ENCODE measurements around the gene ORMDL1. TPM values are rescaled to one million over a fixed set of nuclear protein-coding genes. Genes with fewer than 3 reads are reported as not detected.
"Not testable (repeated sequence)": the region's sequence is repeated elsewhere in the genome, so short reads cannot be mapped to it uniquely, and the experiment has no call there.

Gene ORMDL1
- total and polyA plus RNA-seq, 2 donors (not counting 1 experiment from before 2014, with no cell fraction given) = 68.5 to 96.7 TPM

- peak overlapping the region; percentile 85 for H2AFZ ChIP-seq (ENCODE audit: low read length)
- peak overlapping the region; percentile 75 for H3K27ac ChIP-seq (ENCODE audit: insufficient read depth, low read length)
- H3K4me1 ChIP-seq (ENCODE audit: control insufficient read depth, extremely low read depth, insufficient read depth, low read length) = peaks cover 7% of the 10 kb centered on the region
Measured at GRCh38 chr2:189762229-189762550, 21.9 kb downstream of the ORMDL1 start.

GRCh38 chr2:189760154-189760553 lies 24.0 kb downstream of the ORMDL1 start:
- not testable (repeated sequence) for H3K4me3 ChIP-seq (replicated peaks in 1 of 4; ENCODE audit: control extremely low read depth in 1 of 4, insufficient read depth in 1 of 4, low read depth in 3 of 4, low read length in 4 of 4); H3K9ac ChIP-seq (ENCODE audit: insufficient read depth, low read length); H3K79me2 ChIP-seq (ENCODE audit: control insufficient read depth, insufficient read depth, low read length); DNase-seq (ENCODE audit: low read depth in 2 of 2); H2AFZ ChIP-seq (ENCODE audit: low read length); H3K27ac ChIP-seq (ENCODE audit: insufficient read depth, low read length); H3K9me3 ChIP-seq (ENCODE audit: control insufficient read depth, insufficient read depth, low read depth, low read length); H3K4me2 ChIP-seq (ENCODE audit: extremely low read depth, insufficient read depth, low read length); H3K27me3 ChIP-seq (ENCODE audit: control insufficient read depth, insufficient read depth, low read length); H3K36me3 ChIP-seq (ENCODE audit: control insufficient read depth, insufficient read depth, low read length); H3K4me1 ChIP-seq (ENCODE audit: control insufficient read depth, extremely low read depth, insufficient read depth, low read length); H4K20me1 ChIP-seq (ENCODE audit: control insufficient read depth, extremely low read depth, insufficient read depth, low read length)

More at GRCh38 chr2:189762229-189762550, 21.9 kb downstream of the ORMDL1 start:
- Histone ChIP-seq H3K4me3 (replicated peaks in 1 of 4; ENCODE audit: control extremely low read depth in 1 of 4, insufficient read depth in 1 of 4, low read depth in 3 of 4, low read length in 4 of 4) (peak overlapping the region; percentile 80 to 93 (median 88)), H3K9ac (ENCODE audit: insufficient read depth, low read length) (peak overlapping the region; percentile 11), H4K20me1 (ENCODE audit: control insufficient read depth, extremely low read depth, insufficient read depth, low read length) (no peaks in the 10 kb centered on the region), H3K4me2 (ENCODE audit: extremely low read depth, insufficient read depth, low read length) (peak overlapping the region; percentile 94), H3K9me3 (ENCODE audit: control insufficient read depth, insufficient read depth, low read depth, low read length) (no peaks in the 10 kb centered on the region), H3K79me2 (ENCODE audit: control insufficient read depth, insufficient read depth, low read length) (no peaks in the 10 kb centered on the region), H3K36me3 (ENCODE audit: control insufficient read depth, insufficient read depth, low read length) (peaks cover 2% of the 10 kb centered on the region), H3K27me3 (ENCODE audit: control insufficient read depth, insufficient read depth, low read length) (no peaks in the 10 kb centered on the region)
- DNase-seq (ENCODE audit: low read depth in 2 of 2) = no peak
- TF ChIP-seq, protein P1, sequence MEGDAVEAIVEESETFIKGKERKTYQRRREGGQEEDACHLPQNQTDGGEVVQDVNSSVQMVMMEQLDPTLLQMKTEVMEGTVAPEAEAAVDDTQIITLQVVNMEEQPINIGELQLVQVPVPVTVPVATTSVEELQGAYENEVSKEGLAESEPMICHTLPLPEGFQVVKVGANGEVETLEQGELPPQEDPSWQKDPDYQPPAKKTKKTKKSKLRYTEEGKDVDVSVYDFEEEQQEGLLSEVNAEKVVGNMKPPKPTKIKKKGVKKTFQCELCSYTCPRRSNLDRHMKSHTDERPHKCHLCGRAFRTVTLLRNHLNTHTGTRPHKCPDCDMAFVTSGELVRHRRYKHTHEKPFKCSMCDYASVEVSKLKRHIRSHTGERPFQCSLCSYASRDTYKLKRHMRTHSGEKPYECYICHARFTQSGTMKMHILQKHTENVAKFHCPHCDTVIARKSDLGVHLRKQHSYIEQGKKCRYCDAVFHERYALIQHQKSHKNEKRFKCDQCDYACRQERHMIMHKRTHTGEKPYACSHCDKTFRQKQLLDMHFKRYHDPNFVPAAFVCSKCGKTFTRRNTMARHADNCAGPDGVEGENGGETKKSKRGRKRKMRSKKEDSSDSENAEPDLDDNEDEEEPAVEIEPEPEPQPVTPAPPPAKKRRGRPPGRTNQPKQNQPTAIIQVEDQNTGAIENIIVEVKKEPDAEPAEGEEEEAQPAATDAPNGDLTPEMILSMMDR (conservative IDR thresholded peaks at IDR 0.05 in 1 of 2, IDR thresholded peaks at IDR 0.05 in 1 of 2; ENCODE audit: low read depth in 1 of 2, low read length in 2 of 2) = no peak
- no peak for TF ChIP-seq EZH2 (IDR thresholded peaks at IDR 0.05; ENCODE audit: low read length, missing control alignments)

DNA sequence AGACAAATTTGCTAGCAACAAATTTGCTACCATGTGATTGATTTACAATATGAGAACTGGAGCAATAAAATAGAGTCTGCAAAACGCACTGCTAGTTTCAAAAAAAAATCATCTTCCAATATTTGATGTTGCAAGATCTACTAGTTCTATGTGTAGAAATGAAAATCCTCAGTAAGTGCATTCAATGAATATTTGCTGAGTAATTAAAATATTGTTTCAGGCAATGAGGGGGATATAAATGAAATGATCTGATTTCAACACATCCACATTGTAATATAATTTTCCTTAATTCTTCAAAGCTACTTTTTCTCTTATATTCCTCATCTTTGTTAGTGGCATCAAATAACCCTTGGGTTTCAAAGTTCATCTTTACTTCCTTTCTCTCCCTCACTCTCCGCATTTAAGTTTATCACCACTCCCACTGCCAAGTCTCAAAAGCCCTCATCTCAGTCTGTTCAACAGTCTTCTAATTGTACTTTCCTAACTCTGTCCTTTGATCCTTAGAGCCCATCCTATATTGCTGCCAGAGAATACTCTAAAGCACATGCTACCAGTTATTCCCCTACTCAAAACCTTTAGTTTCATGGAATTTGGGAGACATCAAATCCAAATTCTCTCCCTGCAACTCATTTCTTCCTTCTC lies 27.7 kb downstream of the ORMDL1 start:
- H3K27me3 ChIP-seq (ENCODE audit: control insufficient read depth, insufficient read depth, low read length) = no peaks in the 10 kb centered on the region
- no peak overlapping the region for H3K9ac ChIP-seq (ENCODE audit: insufficient read depth, low read length)
- H3K4me1 ChIP-seq (ENCODE audit: control insufficient read depth, extremely low read depth, insufficient read depth, low read length) = no peaks in the 10 kb centered on the region
- no peak for DNase-seq (ENCODE audit: low read depth in 2 of 2)
- TF ChIP-seq, protein P1 (conservative IDR thresholded peaks at IDR 0.05 in 1 of 2, IDR thresholded peaks at IDR 0.05 in 1 of 2; ENCODE audit: low read depth in 1 of 2, low read length in 2 of 2) = no peak
- H2AFZ ChIP-seq (ENCODE audit: low read length) = no peak overlapping the region
- no peaks in the 10 kb centered on the region for H3K79me2 ChIP-seq (ENCODE audit: control insufficient read depth, insufficient read depth, low read length)
- no peak overlapping the region for H3K27ac ChIP-seq (ENCODE audit: insufficient read depth, low read length)
- no peak overlapping the region for H3K4me2 ChIP-seq (ENCODE audit: extremely low read depth, insufficient read depth, low read length)
- H3K9me3 ChIP-seq (ENCODE audit: control insufficient read depth, insufficient read depth, low read depth, low read length) = no peaks in the 10 kb centered on the region
- no peak overlapping the region for H3K4me3 ChIP-seq (replicated peaks in 1 of 4; ENCODE audit: control extremely low read depth in 1 of 4, insufficient read depth in 1 of 4, low read depth in 3 of 4, low read length in 4 of 4)
- H3K36me3 ChIP-seq (ENCODE audit: control insufficient read depth, insufficient read depth, low read length) = no peaks in the 10 kb centered on the region
- H4K20me1 ChIP-seq (ENCODE audit: control insufficient read depth, extremely low read depth, insufficient read depth, low read length) = no peaks in the 10 kb centered on the region
